ENCODE measurements around the gene C5orf46. TPM values are rescaled to one million over a fixed set of nuclear protein-coding genes. Genes with fewer than 3 reads are reported as not detected.
A peak's percentile ranks its signal among the peaks of the same experiment; 100 is the strongest.

C5orf46 gene
- polyA plus RNA-seq, 3 donors, result not detected

- H3K36me3 ChIP-seq (replicated peaks in 1 of 2; ENCODE audit: control insufficient read depth in 1 of 2, insufficient read depth in 2 of 2, low read length in 2 of 2), result no peaks in the 10 kb centered on the region
- Mint-ChIP-seq H3K27me3 (ENCODE audit: low read depth in 3 of 3) (no peaks in the 10 kb centered on the region), H3K9me3 (peaks cover 0 to 2% (median 0%) of the 10 kb centered on the region in 7 donors), H3K4me1 (peaks cover 13% of the 10 kb centered on the region), H3K27ac (no peak overlapping the region), H3K4me3 (no peak overlapping the region), H3K36me3 (no peaks in the 10 kb centered on the region)
- H3K4me2 ChIP-seq (replicated peaks; ENCODE audit: extremely low read depth, low read length, poor library complexity, severe bottlenecking), result no peak overlapping the region
- TF ChIP-seq, protein P1, sequence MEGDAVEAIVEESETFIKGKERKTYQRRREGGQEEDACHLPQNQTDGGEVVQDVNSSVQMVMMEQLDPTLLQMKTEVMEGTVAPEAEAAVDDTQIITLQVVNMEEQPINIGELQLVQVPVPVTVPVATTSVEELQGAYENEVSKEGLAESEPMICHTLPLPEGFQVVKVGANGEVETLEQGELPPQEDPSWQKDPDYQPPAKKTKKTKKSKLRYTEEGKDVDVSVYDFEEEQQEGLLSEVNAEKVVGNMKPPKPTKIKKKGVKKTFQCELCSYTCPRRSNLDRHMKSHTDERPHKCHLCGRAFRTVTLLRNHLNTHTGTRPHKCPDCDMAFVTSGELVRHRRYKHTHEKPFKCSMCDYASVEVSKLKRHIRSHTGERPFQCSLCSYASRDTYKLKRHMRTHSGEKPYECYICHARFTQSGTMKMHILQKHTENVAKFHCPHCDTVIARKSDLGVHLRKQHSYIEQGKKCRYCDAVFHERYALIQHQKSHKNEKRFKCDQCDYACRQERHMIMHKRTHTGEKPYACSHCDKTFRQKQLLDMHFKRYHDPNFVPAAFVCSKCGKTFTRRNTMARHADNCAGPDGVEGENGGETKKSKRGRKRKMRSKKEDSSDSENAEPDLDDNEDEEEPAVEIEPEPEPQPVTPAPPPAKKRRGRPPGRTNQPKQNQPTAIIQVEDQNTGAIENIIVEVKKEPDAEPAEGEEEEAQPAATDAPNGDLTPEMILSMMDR (IDR thresholded peaks at IDR 0.05), result no peak
- H3K27ac ChIP-seq (ENCODE audit: low read depth in 1 of 2, low read length in 2 of 2), result no peak overlapping the region
- H3K9ac ChIP-seq (ENCODE audit: insufficient read depth, low read length, poor library complexity, severe bottlenecking), result no peak overlapping the region
- no peak overlapping the region for H2AFZ ChIP-seq (ENCODE audit: insufficient read depth, low read depth, low read length, poor library complexity, severe bottlenecking)
- 72% methylated on average over 4 of the region's 4 CpGs for WGBS (ENCODE audit: insufficient coverage)
- no peaks in the 10 kb centered on the region for H3K9me3 ChIP-seq (replicated peaks in 1 of 2; ENCODE audit: control insufficient read depth in 1 of 2, insufficient read depth in 1 of 2, low read length in 2 of 2)
- intact Hi-C loops (cut with micrococcal nuclease), result no loop called here
- no peaks in the 10 kb centered on the region for H3K27me3 ChIP-seq (ENCODE audit: control insufficient read depth in 2 of 2, insufficient read depth in 2 of 2, low read length in 2 of 2)
- no peaks in the 10 kb centered on the region for H4K20me1 ChIP-seq (ENCODE audit: insufficient read depth, low read length)
- DNase-seq, result no peak
- no peak overlapping the region for H3K4me3 ChIP-seq (replicated peaks in 1 of 3; ENCODE audit: low read depth in 2 of 3, low read length in 3 of 3)
- peaks cover 4 to 8% of the 10 kb centered on the region in 2 donors for H3K4me1 ChIP-seq (ENCODE audit: control insufficient read depth in 1 of 2, insufficient read depth in 2 of 2, low read length in 2 of 2)
- H3K79me2 ChIP-seq (ENCODE audit: insufficient read depth, low read length), result no peaks in the 10 kb centered on the region
Observed at GRCh38 chr5:147920420-147921030, 14.2 kb upstream of the C5orf46 start.

DNA sequence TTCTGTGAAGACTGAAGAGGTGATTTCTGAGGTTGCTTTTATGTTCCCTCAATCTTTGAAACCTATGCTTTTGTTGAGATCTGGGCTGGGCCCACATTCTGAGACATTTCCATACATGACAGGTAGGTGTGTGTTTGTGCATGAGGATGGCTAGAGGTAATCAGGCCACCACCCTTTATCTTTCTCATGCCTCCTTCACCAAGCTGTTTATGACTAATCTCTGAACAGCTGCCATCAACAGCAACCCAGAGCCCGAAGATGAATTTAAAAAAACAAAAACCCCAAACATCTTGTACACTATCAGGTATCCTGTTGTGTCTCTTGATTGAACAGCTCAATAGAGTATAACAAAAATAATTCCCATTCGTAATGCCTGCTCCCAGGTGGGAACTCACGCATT, 12.6 kb upstream of the C5orf46 start:
- no peak overlapping the region for H3K27ac ChIP-seq (ENCODE audit: low read depth in 1 of 2, low read length in 2 of 2)
- peaks cover 0 to 5% (median 0%) of the 10 kb centered on the region in 7 donors for H3K9me3 Mint-ChIP-seq
- intact Hi-C loops (cut with micrococcal nuclease), result no loop called here
- H3K4me1 Mint-ChIP-seq, result peaks cover 13% of the 10 kb centered on the region
- no peak overlapping the region for H3K9ac ChIP-seq (ENCODE audit: insufficient read depth, low read length, poor library complexity, severe bottlenecking)
- no peaks in the 10 kb centered on the region for H3K36me3 Mint-ChIP-seq
- no peaks in the 10 kb centered on the region for H3K27me3 ChIP-seq (ENCODE audit: control insufficient read depth in 2 of 2, insufficient read depth in 2 of 2, low read length in 2 of 2)
- no peaks in the 10 kb centered on the region for H3K36me3 ChIP-seq (replicated peaks in 1 of 2; ENCODE audit: control insufficient read depth in 1 of 2, insufficient read depth in 2 of 2, low read length in 2 of 2)
- TF ChIP-seq, protein P1 (IDR thresholded peaks at IDR 0.05), result no peak
- no peaks in the 10 kb centered on the region for H3K9me3 ChIP-seq (replicated peaks in 1 of 2; ENCODE audit: control insufficient read depth in 1 of 2, insufficient read depth in 1 of 2, low read length in 2 of 2)
- peaks cover 0 to 3% (median 0%) of the 10 kb centered on the region in 3 donors for H3K27me3 Mint-ChIP-seq (ENCODE audit: low read depth in 3 of 3)
- H3K4me3 ChIP-seq (replicated peaks in 1 of 3; ENCODE audit: low read depth in 2 of 3, low read length in 3 of 3), result no peak overlapping the region
- no peak overlapping the region for H2AFZ ChIP-seq (ENCODE audit: insufficient read depth, low read depth, low read length, poor library complexity, severe bottlenecking)
- peaks cover 4 to 8% of the 10 kb centered on the region in 2 donors for H3K4me1 ChIP-seq (ENCODE audit: control insufficient read depth in 1 of 2, insufficient read depth in 2 of 2, low read length in 2 of 2)
- no CpG with 5 or more reads among the region's 3 CpGs for WGBS (ENCODE audit: insufficient coverage)
- H3K4me2 ChIP-seq (replicated peaks; ENCODE audit: extremely low read depth, low read length, poor library complexity, severe bottlenecking), result no peak overlapping the region
- H4K20me1 ChIP-seq (ENCODE audit: insufficient read depth, low read length), result no peaks in the 10 kb centered on the region
- peak overlapping the region in 1 of 7 donors; percentile 31 for H3K27ac Mint-ChIP-seq
- no peaks in the 10 kb centered on the region for H3K79me2 ChIP-seq (ENCODE audit: insufficient read depth, low read length)
- DNase-seq, result no peak
- H3K4me3 Mint-ChIP-seq, result no peak overlapping the region
